HG02759 (cell line): Measurements from ENCODE around the gene ZBTB6.

Source experiments
- ATAC-seq: cut with Tn5 transposase; IDR thresholded peaks from one replicate; pipeline ENCODE4 v1.9.1; 2021; ENCODE audit warnings: mild to moderate bottlenecking, moderate library complexity; ENCODE audit not compliant: unreplicated experiment

Gene ZBTB6

GRCh38 chr9:122912964-122913673 lies at the start of gene ZBTB6:
ZBTB6 (minus strand) TSS chr9:122913323; CDS start chr9:122912072, 1,251 bp downstream.
- ATAC-seq = peak; percentile 98

- no peak for ATAC-seq
Observed at GRCh38 chr9:122961139-122961538, 48.0 kb upstream of the ZBTB6 start.

- no peak for ATAC-seq
Observed at GRCh38 chr9:122955961-122956360, 42.8 kb upstream of the ZBTB6 start.

GRCh38 chr9:122954253-122954691 lies 41.1 kb upstream of the ZBTB6 start:
- no peak for ATAC-seq

- ATAC-seq = no peak
Observed at GRCh38 chr9:122951056-122951455, 37.9 kb upstream of the ZBTB6 start.

GRCh38 chr9:122950263-122950662 lies 37.1 kb upstream of the ZBTB6 start:
- no peak for ATAC-seq

- ATAC-seq = no peak
Observed at GRCh38 chr9:122949696-122950095, 36.6 kb upstream of the ZBTB6 start.

- no peak for ATAC-seq
Observed at GRCh38 chr9:122948313-122948712, 35.2 kb upstream of the ZBTB6 start.

- no peak for ATAC-seq
Observed at GRCh38 chr9:122946461-122947005, 33.4 kb upstream of the ZBTB6 start.

GRCh38 chr9:122944960-122945888 lies 32.1 kb upstream of the ZBTB6 start:
- ATAC-seq = no peak

GRCh38 chr9:122941582-122942234 lies 28.6 kb upstream of the ZBTB6 start:
- peak; percentile 1 for ATAC-seq

GRCh38 chr9:122940749-122941581 lies 27.8 kb upstream of the ZBTB6 start, which contains the start of gene RABGAP1:
RABGAP1 (plus strand) TSS chr9:122941020; CDS start chr9:122957060, 16,040 bp downstream.
- peak; percentile 98 for ATAC-seq

GRCh38 chr9:122940454-122940748 lies 27.3 kb upstream of the ZBTB6 start:
- no peak for ATAC-seq

GRCh38 chr9:122939601-122940000 lies 26.5 kb upstream of the ZBTB6 start:
- no peak for ATAC-seq

GRCh38 chr9:122936883-122937282 lies 23.8 kb upstream of the ZBTB6 start:
- ATAC-seq = no peak

- no peak for ATAC-seq
Observed at GRCh38 chr9:122936464-122936863, 23.3 kb upstream of the ZBTB6 start.

GRCh38 chr9:122931226-122932121 lies 18.4 kb upstream of the ZBTB6 start, which contains the start of gene ZBTB26:
ZBTB26 (minus strand) TSS chr9:122931512; CDS start chr9:122919934, 11,578 bp downstream.
- peak; percentile 98 for ATAC-seq

GRCh38 chr9:122930541-122931225 lies 17.6 kb upstream of the ZBTB6 start:
- ATAC-seq = no peak
